Erythroblast (primary cell): ENCODE measurements around the gene ESPL1.

Experiments
- DNase-seq, 2 experiments: peaks; one replicate each; lab custom pipeline; 2025; lab: John Stamatoyannopoulos, UW
- GATA1 ChIP-seq: IDR thresholded peaks from 2 replicates; pipeline ENCODE4 v1.6.1; 2011; ENCODE audit warnings: low read depth, mild to moderate bottlenecking, control low read depth, low read length, moderate library complexity
- POLR2A ChIP-seq: IDR thresholded peaks from 2 replicates; pipeline ENCODE4 v1.6.1; 2011; ENCODE audit warnings: mild to moderate bottlenecking, low read length

The ESPL1 gene

DNA sequence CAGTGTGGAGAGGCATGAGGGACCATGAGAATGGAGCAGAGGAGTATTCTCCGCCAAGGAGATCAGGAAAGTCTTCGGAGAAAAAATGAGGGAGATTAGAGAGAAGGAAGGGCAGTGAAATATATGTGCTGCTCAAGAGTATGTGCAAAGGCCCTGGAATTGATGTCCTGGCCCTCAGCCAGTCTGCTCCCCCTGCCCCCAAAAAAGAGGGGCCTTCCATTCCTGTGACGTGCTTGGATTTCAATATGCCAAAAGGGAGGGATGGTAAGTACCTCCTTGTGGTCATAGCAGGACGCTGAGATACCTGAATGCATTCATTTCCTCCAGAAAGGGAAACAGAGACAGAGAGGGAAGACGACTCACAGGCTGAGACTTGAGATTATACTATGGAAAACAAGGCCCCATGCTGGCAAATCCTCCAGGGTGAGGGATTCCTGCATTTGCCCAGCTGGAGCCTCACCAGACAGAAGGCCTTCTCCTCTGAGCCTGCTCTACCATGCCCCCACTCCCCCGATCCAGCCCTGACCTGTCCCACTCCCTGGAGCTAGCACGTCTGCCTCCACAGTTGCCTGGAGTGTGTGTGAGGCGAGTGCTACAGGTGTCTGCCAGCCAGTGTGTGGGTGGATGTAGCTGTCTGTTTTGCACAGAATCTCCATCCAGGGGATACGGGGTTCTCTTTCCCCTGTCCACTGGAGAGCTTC is 32.2 kb upstream of the ESPL1 start:
- no peak for TF ChIP-seq GATA1
- TF ChIP-seq POLR2A = no peak
- no peak for DNase-seq

DNA sequence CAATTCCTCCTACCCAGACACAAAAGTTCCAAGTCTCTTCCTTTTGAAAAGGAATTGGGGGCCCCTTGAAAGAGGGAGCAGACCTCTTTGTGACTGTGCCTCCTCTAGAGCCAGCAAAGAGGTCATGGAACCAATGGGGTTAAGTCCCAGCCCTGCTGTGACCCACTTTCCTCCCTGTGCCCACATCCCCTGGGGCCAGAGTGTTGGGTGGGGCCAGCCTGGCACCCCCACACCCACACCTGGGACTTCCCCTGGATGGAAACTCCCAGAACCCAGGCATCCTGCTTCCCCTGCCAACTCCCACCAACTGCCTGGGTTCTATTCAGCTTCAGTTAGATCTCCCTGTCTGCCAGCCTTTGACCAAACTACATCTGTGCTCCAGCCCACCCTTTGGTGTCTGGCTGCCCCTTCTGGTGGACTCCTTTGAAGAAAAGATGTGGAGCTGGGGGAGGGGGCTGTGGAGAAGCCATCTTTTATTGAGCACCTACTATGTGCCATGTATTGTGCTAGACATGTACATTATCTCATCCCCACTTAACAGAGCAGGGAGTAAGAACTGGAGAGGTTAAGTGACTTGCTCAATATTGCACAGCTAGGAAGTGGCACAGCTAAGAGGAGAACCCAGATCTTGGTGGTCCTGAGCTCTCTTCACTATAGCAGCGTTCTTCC is 31.5 kb upstream of the ESPL1 start:
- no peak for DNase-seq
- TF ChIP-seq POLR2A (no peak), GATA1 (no peak)

DNA sequence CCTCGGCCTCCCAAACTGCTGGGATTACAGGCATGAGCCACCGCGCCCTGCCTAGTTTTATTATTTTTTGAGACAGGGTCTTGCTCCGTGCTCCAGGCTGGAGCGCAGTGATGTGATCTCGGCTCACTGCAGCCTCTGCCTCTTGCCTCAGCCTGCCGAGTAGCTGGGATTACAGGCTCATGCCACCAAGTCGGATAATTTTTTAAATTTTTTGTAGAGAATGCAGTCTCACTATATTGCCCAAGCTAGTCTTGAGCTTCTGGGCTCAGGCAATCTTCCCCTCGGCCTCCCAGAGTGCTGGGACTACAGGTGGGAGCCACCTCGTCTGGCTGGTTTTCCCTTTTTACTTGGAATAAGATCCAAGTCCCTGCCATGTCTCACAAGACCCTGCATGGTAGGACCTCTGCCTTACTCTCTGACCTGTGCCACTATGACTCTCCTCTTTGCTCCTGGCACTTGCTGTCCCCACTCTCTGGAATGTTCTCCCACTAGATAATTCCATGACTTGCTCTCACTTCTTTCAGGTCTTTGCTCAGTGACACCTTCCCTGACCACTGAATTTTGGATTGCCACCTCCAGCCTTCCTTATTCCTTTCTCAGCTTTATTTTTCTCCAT is 28.3 kb upstream of the ESPL1 start:
- TF ChIP-seq POLR2A = no peak

DNA sequence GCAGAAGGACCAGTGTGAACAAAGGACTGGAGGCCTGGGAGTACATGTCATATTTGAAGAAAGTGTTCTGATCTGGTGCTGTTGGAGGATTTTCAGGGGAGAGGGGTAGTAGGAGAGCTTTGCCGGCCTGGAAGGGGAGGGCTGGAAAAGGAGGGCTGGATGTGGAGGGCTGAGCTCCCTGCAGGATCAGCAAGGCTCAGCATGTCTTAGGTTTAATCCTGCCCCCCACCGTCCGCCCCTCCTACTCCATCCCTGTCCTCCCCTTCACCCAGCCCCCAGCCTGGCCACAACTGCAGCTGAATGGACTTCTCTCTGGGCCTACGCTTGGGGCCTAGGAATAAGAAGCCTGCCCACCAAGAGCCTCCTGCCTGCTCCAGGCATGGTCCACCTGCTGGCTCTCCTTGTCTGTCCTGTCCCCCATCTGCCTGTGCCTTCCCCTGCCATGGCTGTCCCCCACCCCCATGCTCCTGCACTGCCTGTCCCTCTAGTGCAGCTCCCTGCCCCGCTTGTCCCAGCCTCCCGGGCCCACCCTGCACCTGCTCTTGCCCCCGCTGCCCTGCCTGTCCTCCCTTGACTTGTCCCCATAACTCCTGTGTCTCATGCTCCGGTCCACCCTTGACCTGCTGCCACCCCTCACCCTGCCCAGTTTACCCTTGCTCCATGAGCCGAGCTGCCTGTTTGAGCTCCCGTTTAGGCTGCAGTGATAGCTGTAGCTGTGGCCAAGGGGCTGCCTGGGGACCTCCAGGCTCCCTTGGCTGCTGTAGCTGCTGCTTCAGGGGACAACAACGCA is 26.3 kb upstream of the ESPL1 start:
- TF ChIP-seq POLR2A (no peak), GATA1 (no peak)
- DNase-seq = no peak

More for the DNA sequence above, 28.3 kb upstream of the ESPL1 start:
- DNase-seq = no peak

DNA sequence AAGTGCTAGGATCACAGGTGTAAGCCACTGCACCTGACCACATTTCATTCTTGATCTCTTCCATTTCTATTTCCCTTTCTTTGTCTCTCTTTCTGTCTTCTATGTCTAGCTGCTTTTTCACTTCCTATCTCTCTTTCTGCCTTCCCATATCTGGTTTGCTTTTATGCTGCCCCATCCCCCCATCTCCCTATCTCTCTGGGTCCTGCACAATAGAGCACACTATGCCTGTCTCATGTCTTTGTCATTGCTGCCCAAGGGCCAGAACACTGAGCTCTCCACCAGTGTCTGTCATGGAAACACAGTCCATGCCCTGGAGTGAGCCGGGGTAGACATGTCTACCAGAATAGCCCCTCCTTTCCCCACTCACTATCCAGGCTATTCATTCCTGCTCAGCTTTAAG is 23.8 kb upstream of the ESPL1 start:
- TF ChIP-seq GATA1 = no peak
- no peak for TF ChIP-seq POLR2A
- peak; percentile 46 to 79 for DNase-seq

DNA sequence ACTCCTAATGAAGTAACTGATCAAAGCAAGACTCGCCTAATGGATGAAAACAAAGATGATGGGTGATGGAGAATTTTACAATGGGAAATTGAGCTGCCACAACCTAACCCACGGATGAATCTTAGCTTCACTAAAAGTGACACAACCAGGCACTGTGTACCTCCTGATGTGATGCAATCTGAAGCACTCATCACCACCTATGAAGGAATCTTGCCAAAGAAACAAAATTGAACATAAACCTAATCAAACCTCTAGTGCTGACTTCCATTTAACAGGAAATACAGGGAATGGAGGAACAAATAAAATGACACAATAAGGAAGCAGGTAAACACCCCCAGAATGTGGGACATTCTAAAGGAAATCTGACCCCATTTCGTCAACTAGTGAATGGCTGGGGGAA is 22.8 kb upstream of the ESPL1 start:
- TF ChIP-seq POLR2A = no peak
- no peak for TF ChIP-seq GATA1
- DNase-seq = no peak

DNA sequence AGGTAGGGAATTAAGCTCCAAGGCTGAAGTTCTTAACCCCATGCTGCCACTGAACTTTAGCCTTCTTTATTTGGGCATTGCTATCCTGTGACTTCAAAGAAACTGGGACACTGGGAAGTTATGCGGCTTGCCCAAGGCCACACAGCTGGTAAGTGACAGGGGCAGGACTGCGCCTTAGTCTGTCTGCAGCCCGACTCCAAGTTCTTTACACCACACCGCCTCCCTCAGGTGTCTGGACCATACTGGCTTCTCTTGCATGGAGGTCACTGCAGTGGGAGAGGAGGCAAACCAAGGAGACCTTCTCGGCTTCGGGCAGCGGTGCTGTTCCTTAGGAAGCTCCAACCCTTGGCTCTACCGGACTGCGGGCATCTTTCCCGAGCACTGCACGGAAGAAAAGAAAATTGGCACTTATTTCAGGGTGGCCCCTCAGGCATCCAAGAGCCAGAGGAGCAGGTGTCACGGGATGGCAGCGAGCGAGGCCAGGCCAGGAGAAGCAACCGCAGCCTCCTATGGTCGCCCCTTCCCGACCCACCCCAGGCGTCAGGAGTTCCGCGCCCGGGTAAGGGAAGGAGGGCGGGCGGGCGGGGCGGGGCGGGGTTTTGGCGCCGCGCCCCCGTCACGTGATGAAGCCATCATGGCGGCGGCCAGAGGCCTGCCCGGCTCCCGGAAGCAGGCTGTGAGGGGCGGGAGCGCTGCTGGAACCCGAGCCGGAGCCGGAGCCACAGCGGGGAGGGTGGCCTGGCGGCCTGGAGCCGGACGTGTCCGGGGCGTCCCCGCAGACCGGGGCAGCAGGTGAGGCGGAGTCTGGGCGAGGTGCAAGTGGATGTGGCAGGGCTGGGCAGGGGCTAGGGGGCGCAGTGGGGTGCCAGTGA is 16.4 kb upstream of the ESPL1 start:
- TF ChIP-seq POLR2A = peak; percentile 59
- TF ChIP-seq GATA1 = no peak
- peak; percentile 83 to 88 for DNase-seq

DNA sequence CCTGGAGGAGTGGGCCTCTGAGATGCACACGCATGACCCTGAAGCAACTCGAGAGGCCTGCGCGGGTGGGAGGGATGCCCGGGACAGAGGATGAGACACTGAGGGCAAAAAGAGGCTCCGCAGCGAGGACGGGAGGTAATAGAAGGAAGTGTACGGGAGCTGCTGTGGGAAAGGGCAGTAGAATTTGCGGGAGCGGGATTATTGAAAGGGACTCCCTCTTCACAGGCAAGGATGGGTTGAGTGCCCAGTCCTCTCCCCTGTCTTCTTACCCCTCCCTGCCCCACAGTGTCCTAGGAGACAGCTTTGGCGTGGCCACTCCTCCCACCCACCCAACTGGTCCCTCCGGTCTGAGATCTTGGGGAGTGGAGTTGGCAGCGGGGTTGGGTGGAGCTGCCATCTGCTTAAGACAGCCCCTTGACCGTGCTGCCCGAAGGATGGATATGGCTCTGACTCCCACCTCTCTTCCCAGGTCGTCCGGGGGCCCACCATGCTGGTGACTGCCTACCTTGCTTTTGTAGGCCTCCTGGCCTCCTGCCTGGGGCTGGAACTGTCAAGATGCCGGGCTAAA is 15.7 kb upstream of the ESPL1 start:
- no peak for TF ChIP-seq GATA1
- TF ChIP-seq POLR2A = peak; percentile 2
- DNase-seq = peak; percentile 50 to 64

DNA sequence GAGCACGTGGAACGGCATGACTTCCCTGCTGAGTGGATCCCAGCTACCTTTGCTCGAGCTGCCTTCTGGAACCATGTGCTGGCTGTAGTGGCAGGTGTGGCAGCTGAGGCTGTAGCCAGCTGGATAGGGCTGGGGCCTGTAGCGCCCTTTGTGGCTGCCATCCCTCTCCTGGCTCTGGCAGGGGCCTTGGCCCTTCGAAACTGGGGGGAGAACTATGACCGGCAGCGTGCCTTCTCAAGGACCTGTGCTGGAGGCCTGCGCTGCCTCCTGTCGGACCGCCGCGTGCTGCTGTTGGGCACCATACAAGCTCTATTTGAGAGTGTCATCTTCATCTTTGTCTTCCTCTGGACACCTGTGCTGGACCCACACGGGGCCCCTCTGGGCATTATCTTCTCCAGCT is 14.8 kb upstream of the ESPL1 start:
- TF ChIP-seq GATA1 (no peak), POLR2A (no peak)

DNA sequence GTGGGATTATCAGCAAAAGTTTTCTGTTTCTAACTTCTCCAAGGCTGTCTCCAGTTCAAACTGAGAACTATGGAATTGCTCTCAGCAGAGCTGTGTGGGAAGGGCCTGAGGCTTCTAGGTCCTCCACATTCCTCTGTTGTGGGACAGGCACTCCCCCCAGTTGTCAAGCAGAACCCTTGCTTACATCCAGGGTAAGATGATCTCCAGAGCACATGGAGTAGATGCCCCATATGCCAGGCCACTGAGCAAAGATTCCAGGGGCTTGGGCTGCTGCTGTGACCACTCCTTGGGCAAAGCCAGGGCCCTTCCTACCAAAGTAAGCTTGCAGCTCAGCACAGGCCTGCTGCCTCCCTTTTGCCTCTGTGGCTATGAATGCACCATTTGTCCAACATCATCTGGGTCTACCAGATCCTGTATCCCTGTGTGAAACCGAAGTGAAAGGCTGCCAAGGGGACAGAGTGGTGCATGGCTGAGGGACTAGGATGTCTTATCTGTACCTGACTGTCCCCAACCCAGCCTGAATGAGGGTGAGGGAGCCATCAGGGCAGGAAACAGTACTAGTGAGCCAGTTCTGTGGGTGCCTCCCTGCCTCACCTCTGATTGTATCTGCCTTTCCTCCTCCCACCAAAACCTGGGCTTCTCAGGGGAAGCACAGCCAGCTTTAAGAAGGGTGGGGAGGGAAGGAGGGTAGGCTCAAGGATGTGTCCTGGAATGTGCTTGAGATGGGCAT is 13.1 kb upstream of the ESPL1 start:
- TF ChIP-seq POLR2A (no peak), GATA1 (no peak)

More for the DNA sequence above, 14.8 kb upstream of the ESPL1 start:
- no peak for DNase-seq

DNA sequence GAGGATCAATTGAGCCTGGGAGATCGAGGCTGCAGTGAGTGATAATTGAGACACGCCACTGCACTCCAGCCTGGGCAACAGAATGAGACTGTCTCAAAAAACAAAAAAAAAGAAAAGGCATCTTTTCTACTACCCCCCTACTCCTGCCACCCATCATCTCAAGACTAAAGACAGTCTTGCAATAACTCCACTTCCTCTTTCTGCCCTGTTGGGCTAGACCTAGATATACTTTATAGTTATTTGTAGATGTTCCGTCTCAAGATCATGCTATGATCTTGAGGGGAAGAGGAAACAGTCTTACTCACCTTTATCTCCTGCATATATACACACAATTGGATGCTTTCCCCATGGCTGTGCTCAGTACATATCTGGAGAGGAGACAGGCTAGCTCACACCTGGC is 12.1 kb upstream of the ESPL1 start:
- no peak for TF ChIP-seq GATA1
- TF ChIP-seq POLR2A = no peak

More for the DNA sequence above, 13.1 kb upstream of the ESPL1 start:
- DNase-seq = no peak

More for the DNA sequence above, 12.1 kb upstream of the ESPL1 start:
- no peak for DNase-seq
